GM12878 (cell line): ENCODE results near the gene SLCO4A1. TPM values are rescaled to one million over a fixed set of nuclear protein-coding genes. Genes with fewer than 3 reads are reported as not detected.

ENCODE experiments used
- ATAC-seq: fragments of 200-7000 bp; cut with Tn5 transposase; 3 replicates; pipeline ENCODE4 v1.9.1; 2020; ENCODE audit warnings: mild to moderate bottlenecking, moderate library complexity
- BruUV-seq: library from RNA; stranded (reverse); fragments of 400-500 nt; replicated peaks from 2 replicates; lab custom pipeline; 2021; lab: Mats Ljungman, UMichigan
- CTCF ChIA-PET: fragments of 300-600 bp; sonication (Branson Sonifier 250); formaldehyde crosslinking; extraction: SDS; loops from one replicate; lab custom pipeline; 2021; ENCODE audit warnings: inconsistent platforms; lab: Yijun Ruan, JAX
- POLR2A ChIA-PET: fragments of 350-600 bp; formaldehyde crosslinking; extraction: SDS; loops from one replicate; lab custom pipeline; 2021; ENCODE audit warnings: inconsistent platforms; lab: Charles Lee
- RAD21 ChIA-PET: fragments of 300-600 bp; sonication (Branson Sonifier 250); formaldehyde crosslinking; loops from one replicate; lab custom pipeline; 2023; ENCODE audit warnings: antibody characterized with exemption; ENCODE audit not compliant: unreplicated experiment; lab: Charles Lee
- SMC1A ChIA-PET: fragments of 300-600 bp; sonication (Branson Sonifier 250); formaldehyde crosslinking; loops from one replicate; lab custom pipeline; 2023; ENCODE audit not compliant: unreplicated experiment, uncharacterized antibody; lab: Charles Lee
- DNase-seq: peaks from one replicate; pipeline ENCODE4 v3.0.0-alpha.2; 2011; ENCODE audit warnings: low read depth, low spot score
- FAIRE-seq: peaks from 3 replicates; lab custom pipeline; 2011; peaks lifted over from hg19 to GRCh38; lab: Jason Lieb, UNC
- H2AFZ ChIP-seq: 2 replicates; pipeline ENCODE4 v1.6.0; 2011; ENCODE audit warnings: low read depth, low read length, control low read depth; ENCODE audit not compliant: control insufficient read depth
- H3K27ac ChIP-seq: 2 replicates; pipeline ENCODE4 v1.5.1; 2011; ENCODE audit warnings: control low read depth; ENCODE audit not compliant: control insufficient read depth, insufficient read depth
- H3K27me3 ChIP-seq, 2 experiments: replicated peaks in 1 of 2; 2 replicates each; pipeline versions ENCODE4 v1.6.0 to v1.6.1; 2011; ENCODE audit warnings: low read length in 1 of 2; ENCODE audit not compliant: control insufficient read depth in 2 of 2, insufficient read depth in 2 of 2
- H3K36me3 ChIP-seq, 2 experiments: 2 replicates each; pipeline ENCODE4 v1.5.1; 2011; ENCODE audit warnings: low read length in 1 of 2; ENCODE audit not compliant: control insufficient read depth in 2 of 2, insufficient read depth in 2 of 2
- H3K4me1 ChIP-seq: 2 replicates; pipeline ENCODE4 v1.6.1; 2011; ENCODE audit warnings: mild to moderate bottlenecking, low read length, moderate library complexity, mixed read lengths; ENCODE audit not compliant: control insufficient read depth, insufficient read depth
- H3K4me2 ChIP-seq: 2 replicates; pipeline ENCODE4 v1.6.0; 2011; ENCODE audit warnings: control low read depth; ENCODE audit not compliant: control insufficient read depth, insufficient read depth
- H3K4me3 ChIP-seq: fragments of 200-600 bp; sonication (generic); 2 replicates; pipeline ENCODE4 v1.5.1; 2016
- H3K79me2 ChIP-seq: 2 replicates; pipeline ENCODE4 v1.6.0; 2011; ENCODE audit warnings: low read length; ENCODE audit not compliant: control insufficient read depth, insufficient read depth
- H3K9ac ChIP-seq: 2 replicates; pipeline ENCODE4 v1.8.0; 2011; ENCODE audit warnings: low read length, control low read depth, mixed read lengths; ENCODE audit not compliant: control insufficient read depth, insufficient read depth
- H3K9me3 ChIP-seq: replicated peaks from 3 replicates; pipeline ENCODE4 v1.5.1; 2011; ENCODE audit warnings: mild to moderate bottlenecking, low read length; ENCODE audit not compliant: control insufficient read depth, insufficient read depth
- H4K20me1 ChIP-seq: 2 replicates; pipeline ENCODE4 v1.6.0; 2011; ENCODE audit not compliant: control insufficient read depth, insufficient read depth
- ATF2 ChIP-seq: IDR thresholded peaks from 2 replicates; pipeline ENCODE4 v1.6.1; 2012; ENCODE audit warnings: low read length, inconsistent platforms
- BRCA1 ChIP-seq: IDR thresholded peaks from 2 replicates; pipeline ENCODE4 v1.6.1; 2011; ENCODE audit warnings: low read depth, low read length, improper control_type of control experiment
- DPF2 ChIP-seq: fragments of 450-650 bp; IDR thresholded peaks from 2 replicates; pipeline ENCODE4 v1.6.1; 2017; ENCODE audit warnings: mild to moderate bottlenecking
- EGR1 ChIP-seq, 2 experiments: IDR thresholded peaks; 1 replicate in 1 of 2; 2 replicates in 1 of 2; pipeline ENCODE4 v1.6.1; 2011 to 2012; ENCODE audit warnings: low read depth in 2 of 2, low read length in 2 of 2, borderline replicate concordance in 1 of 2, mild to moderate bottlenecking in 1 of 2, moderate library complexity in 1 of 2
- EZH2 ChIP-seq: IDR thresholded peaks from 2 replicates; pipeline ENCODE4 v1.6.1; 2012; ENCODE audit warnings: low read depth, mild to moderate bottlenecking, control low read depth, inconsistent platforms, low read length, borderline replicate concordance; ENCODE audit not compliant: control insufficient read depth
- KAT2A ChIP-seq: conservative IDR thresholded peaks from 2 replicates; pipeline ENCODE4 v1.6.1; 2011; ENCODE audit warnings: low read depth, low read length; ENCODE audit not compliant: control insufficient read depth
- MAX ChIP-seq: IDR thresholded peaks from 2 replicates; pipeline ENCODE4 v1.6.1; 2012; ENCODE audit warnings: low read depth, low read length, improper control_type of control experiment
- MEF2A ChIP-seq: IDR thresholded peaks from 2 replicates; pipeline ENCODE4 v1.6.1; 2011; ENCODE audit warnings: low read depth, mild to moderate bottlenecking, low read length, moderate library complexity; ENCODE audit not compliant: insufficient read depth
- MEF2B ChIP-seq: fragments of 450-650 bp; IDR thresholded peaks from 2 replicates; pipeline ENCODE4 v1.6.1; 2018; ENCODE audit warnings: mild to moderate bottlenecking, moderate library complexity; ENCODE audit not compliant: partially characterized antibody, poor library complexity, severe bottlenecking
- MTA2 ChIP-seq: fragments of 450-650 bp; IDR thresholded peaks from 2 replicates; pipeline ENCODE4 v1.6.1; 2016; ENCODE audit warnings: low read depth, mild to moderate bottlenecking, moderate library complexity
- RAD51 ChIP-seq: fragments of 450-650 bp; IDR thresholded peaks from 2 replicates; pipeline ENCODE4 v1.6.1; 2016; ENCODE audit warnings: moderate library complexity, mild to moderate bottlenecking, inconsistent platforms
- RELB ChIP-seq: fragments of 450-650 bp; IDR thresholded peaks from 2 replicates; pipeline ENCODE4 v1.6.1; 2017; ENCODE audit warnings: low read depth, mild to moderate bottlenecking, moderate library complexity
- RFX5 ChIP-seq: IDR thresholded peaks from 2 replicates; pipeline ENCODE4 v1.6.1; 2011; ENCODE audit warnings: low read depth, low read length, improper control_type of control experiment
- RUNX3 ChIP-seq: IDR thresholded peaks from 2 replicates; pipeline ENCODE4 v1.6.1; 2012; ENCODE audit warnings: low read length, inconsistent platforms
- SMAD5 ChIP-seq: IDR thresholded peaks from 2 replicates; pipeline ENCODE4 v1.6.1; 2016; ENCODE audit warnings: antibody characterized with exemption, low read depth
- SP1 ChIP-seq: IDR thresholded peaks from one replicate; pipeline ENCODE4 v1.6.1; 2011; ENCODE audit warnings: low read depth, low read length
- SREBF1 ChIP-seq: IDR thresholded peaks from 2 replicates; pipeline ENCODE4 v1.6.1; 2012; ENCODE audit warnings: mild to moderate bottlenecking, low read length
- USF2 ChIP-seq: IDR thresholded peaks from 2 replicates; pipeline ENCODE4 v1.6.1; 2011; ENCODE audit warnings: low read depth, low read length, improper control_type of control experiment, borderline replicate concordance
- ZBTB33 ChIP-seq: fragments of 450-650 bp; IDR thresholded peaks from 2 replicates; pipeline ENCODE4 v1.6.1; 2017; ENCODE audit warnings: mild to moderate bottlenecking
- WGBS: methylation state at CpG from one replicate; pipeline ENCODE4 v1.1.6; 2016; ENCODE audit warnings: low lambda C conversion rate; ENCODE audit not compliant: insufficient replicate concordance, insufficient coverage; ENCODE audit errors: missing lambda C conversion rate; 5-methylcytosine and 5-hydroxymethylcytosine counted together
- in situ Hi-C: fragments of 300-500 bp; cut with MboI; formaldehyde crosslinking; loops from 9 replicates; pipeline ENCODE4 v1.14.3; 2018; ENCODE audit warnings: mixed read lengths
- intact Hi-C: fragments of 100-400 bp; cut with micrococcal nuclease; formaldehyde crosslinking; loops from one replicate; pipeline ENCODE4 v1.14.2; 2022; ENCODE audit not compliant: unreplicated experiment
- polyA plus RNA-seq, 11 experiments: library from polyadenylated mRNA; depleted of rRNA in 4 of 11; unstranded in 6 of 11; stranded (reverse) in 5 of 11; fragments of >200 nt; fragmentation: Nextera tagmentation in 4 of 11; fragmentation: Illumina TruSeq in 1 of 11; extraction: Ambion mirVana in 4 of 11; extraction: Trizol in 1 of 11; gene quantifications; 1 replicate in 1 of 11; 2 replicates in 10 of 11; pipeline versions ENCODE4 v1.2.1 to v1.2.3, GENCODE V29; 2011 to 2016; ENCODE audit warnings: inconsistent platforms in 2 of 11, missing spikeins in 2 of 11, low read depth in 1 of 11
- total RNA-seq, 4 experiments: library from RNA; depleted of rRNA in 3 of 4; stranded (reverse); fragments of >200 nt in 3 of 4; fragmentation: Illumina TruSeq in 1 of 4; extraction: Trizol in 1 of 4; gene quantifications; 2 replicates each; pipeline versions ENCODE4 v1.2.1 to v1.2.3, GENCODE V29; 2013 to 2021

SLCO4A1 gene
- total and polyA plus RNA-seq, 10 of the 15 experiments (the other 5 are each of a cell fraction or from before 2014, with no cell fraction given): 2.1 to 30.7 (median 12.0) TPM

- ATAC-seq (no peak), FAIRE-seq (no peak), DNase-seq (no peak)
- intact Hi-C loops (no loop called here), in situ Hi-C loops (no loop called here)
- H3K4me1 ChIP-seq: no peaks in the 10 kb centered on the region
- H3K9me3 ChIP-seq: no peaks in the 10 kb centered on the region
- no TSS peak for BruUV-seq
- POLR2A ChIA-PET: no interaction called here
- H3K79me2 ChIP-seq: no peaks in the 10 kb centered on the region
- no peak overlapping the region for H3K4me2 ChIP-seq
- no peak overlapping the region for H2AFZ ChIP-seq
- no peak overlapping the region for H3K27ac ChIP-seq
- 41% methylated on average over 12 of the region's 12 CpGs for WGBS
- TF ChIP-seq SREBF1: no peak
- TF ChIP-seq RUNX3: no peak
- TF ChIP-seq RELB: no peak
- no peak for TF ChIP-seq SMAD5
- no peak for TF ChIP-seq RAD51
- no peak for TF ChIP-seq MTA2
- no peak for TF ChIP-seq MEF2B
- TF ChIP-seq ATF2: no peak
- TF ChIP-seq KAT2A: no peak
- TF ChIP-seq MAX: no peak
- TF ChIP-seq USF2: no peak
- TF ChIP-seq DPF2: no peak
- TF ChIP-seq SP1: no peak
- no peak for TF ChIP-seq RFX5
- no peak for TF ChIP-seq MEF2A
- no peak for TF ChIP-seq EZH2
- no peak for TF ChIP-seq ZBTB33
- no peak for TF ChIP-seq BRCA1
- TF ChIP-seq EGR1 (IDR thresholded peaks at IDR 0.05; ENCODE audit: borderline replicate concordance in 1 of 2, low read depth in 2 of 2, low read length in 2 of 2): no peak
- H3K36me3 ChIP-seq: no peaks in the 10 kb centered on the region
- RAD21 ChIA-PET: no interaction called here
- SMC1A ChIA-PET: no interaction called here
- no peaks in the 10 kb centered on the region for H4K20me1 ChIP-seq
- CTCF ChIA-PET: no interaction called here
- peaks cover 0 to 6% of the 10 kb centered on the region in 2 experiments; a peak in 2 of 4 replicates for H3K27me3 ChIP-seq
- H3K4me3 ChIP-seq: no peak overlapping the region
- H3K9ac ChIP-seq: no peak overlapping the region
These were observed 57.4 kb downstream of the SLCO4A1 start for GRCh38 chr20:62699741-62700140.
